ENCODE data around the gene PBRM1.

Gene PBRM1

DNA sequence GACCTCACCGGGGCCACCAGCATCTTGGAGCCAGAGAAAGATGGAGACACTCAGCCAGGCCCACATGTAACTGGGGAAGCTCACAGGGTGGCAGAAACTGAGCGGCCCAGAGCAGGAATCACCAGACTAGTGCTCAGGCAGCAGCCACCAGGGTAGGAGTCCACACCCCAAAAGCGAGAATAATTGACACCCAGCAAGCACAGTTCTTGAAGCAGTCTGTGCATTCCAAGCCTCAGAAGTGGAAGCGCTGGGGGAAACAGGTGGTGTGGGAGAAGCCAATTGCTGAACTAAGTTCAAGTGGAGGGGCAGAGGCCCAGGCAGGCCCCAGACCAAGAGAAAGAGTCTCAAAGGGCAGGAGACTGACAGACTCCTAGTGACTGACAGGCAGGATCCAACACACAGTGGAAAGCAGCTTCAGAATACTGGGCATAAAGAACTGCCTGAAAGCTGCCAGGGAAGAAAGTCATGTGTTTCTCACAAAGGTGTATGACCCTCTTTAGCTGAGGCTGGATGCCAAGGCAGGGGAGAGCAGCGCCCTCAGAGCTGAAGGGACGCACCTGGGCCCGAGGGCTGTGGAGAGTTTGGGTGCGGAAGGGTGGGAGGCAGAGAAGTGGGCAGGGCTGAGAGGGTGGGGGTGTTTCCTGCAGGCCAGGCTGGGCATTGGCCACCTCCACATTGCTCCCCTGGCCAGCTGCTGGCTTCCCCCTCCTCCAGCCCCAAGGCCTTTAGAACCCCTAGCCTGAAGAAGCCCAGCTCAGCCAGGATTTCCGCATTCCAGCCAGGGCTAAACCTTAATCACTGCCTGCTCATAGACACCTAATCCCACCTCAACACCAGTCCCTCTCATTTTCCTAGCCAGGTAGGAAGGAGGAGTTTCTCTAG lies 159.8 kb downstream of the PBRM1 start:
- TF ChIP-seq, protein P1, sequence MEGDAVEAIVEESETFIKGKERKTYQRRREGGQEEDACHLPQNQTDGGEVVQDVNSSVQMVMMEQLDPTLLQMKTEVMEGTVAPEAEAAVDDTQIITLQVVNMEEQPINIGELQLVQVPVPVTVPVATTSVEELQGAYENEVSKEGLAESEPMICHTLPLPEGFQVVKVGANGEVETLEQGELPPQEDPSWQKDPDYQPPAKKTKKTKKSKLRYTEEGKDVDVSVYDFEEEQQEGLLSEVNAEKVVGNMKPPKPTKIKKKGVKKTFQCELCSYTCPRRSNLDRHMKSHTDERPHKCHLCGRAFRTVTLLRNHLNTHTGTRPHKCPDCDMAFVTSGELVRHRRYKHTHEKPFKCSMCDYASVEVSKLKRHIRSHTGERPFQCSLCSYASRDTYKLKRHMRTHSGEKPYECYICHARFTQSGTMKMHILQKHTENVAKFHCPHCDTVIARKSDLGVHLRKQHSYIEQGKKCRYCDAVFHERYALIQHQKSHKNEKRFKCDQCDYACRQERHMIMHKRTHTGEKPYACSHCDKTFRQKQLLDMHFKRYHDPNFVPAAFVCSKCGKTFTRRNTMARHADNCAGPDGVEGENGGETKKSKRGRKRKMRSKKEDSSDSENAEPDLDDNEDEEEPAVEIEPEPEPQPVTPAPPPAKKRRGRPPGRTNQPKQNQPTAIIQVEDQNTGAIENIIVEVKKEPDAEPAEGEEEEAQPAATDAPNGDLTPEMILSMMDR (IDR thresholded peaks at IDR 0.05; ENCODE audit: low read depth, low read length): no peak
- DNase-seq (ENCODE audit: extremely low read depth, low read depth): no peak

DNA sequence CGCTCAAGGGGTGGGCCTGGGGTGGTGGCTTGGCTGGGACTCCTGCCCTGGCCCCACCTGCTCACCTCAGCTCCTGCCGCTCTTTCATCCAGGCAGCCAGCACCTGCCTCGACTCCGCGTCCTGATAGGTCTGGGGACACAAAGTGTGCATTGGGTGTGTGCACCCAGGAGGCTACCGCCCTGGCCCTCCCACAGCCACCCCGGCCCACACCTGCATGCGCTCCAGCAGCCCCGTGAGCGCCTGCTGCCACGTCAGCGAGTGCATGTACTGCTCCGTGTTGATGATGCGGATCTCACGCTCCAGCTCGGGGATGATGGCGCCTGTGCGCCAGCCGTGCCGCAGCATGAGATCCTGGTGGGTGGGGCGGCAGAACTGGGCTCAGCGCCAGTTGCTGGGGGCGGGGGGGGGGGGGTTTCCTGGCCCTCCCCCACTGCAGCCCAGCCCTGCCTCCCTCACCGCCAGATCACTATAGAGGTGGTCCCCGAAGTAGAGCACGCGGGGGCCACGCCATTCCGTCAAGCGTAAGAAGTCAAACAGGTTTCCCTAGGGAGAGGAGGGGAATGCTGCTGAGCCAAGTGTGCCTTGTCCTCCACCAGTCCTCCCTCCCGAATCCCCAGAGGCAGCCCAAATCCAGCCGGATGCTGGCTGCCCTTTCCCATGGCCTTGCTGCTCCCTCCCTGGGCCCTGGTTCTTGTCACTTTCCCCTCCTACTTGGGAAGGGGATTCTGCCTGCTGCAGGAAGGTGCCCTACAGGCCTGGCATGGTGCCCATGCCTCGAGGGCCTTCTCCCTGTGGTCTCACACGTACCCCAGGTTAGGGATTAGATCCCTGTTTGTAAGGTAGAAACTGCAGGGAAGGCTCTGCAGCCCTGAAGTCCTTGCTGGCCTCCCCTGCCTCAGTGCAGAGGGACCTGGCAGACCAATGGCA lies 160.7 kb downstream of the PBRM1 start:
- TF ChIP-seq, protein P1 (IDR thresholded peaks at IDR 0.05; ENCODE audit: low read depth, low read length): no peak
- no peak for DNase-seq (ENCODE audit: extremely low read depth, low read depth)

DNA sequence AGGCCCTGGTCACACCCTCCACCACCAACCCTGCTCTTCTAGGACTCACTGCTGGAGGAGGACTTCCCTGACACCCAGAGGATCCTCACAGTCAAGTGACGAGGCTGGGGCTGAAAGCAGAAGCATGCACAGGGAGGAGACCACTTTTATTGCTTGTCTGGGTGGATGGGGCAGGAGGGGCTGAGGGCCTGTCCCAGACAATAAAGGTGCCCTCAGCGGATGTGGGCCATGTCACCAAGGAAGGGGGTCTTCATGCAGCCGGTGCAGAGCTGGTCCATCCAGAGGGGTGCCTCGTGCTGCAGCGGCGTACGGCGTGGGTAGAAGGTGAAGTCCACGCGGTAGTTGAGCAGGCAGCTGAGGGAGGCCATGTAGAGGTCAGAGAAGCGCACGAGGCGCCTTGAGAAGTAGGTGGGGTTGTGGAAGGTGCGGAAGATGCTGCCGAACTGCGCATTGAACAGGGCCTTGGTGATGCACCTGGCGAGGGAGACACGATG lies 161.4 kb downstream of the PBRM1 start:
- no peak for DNase-seq (ENCODE audit: extremely low read depth, low read depth)

DNA sequence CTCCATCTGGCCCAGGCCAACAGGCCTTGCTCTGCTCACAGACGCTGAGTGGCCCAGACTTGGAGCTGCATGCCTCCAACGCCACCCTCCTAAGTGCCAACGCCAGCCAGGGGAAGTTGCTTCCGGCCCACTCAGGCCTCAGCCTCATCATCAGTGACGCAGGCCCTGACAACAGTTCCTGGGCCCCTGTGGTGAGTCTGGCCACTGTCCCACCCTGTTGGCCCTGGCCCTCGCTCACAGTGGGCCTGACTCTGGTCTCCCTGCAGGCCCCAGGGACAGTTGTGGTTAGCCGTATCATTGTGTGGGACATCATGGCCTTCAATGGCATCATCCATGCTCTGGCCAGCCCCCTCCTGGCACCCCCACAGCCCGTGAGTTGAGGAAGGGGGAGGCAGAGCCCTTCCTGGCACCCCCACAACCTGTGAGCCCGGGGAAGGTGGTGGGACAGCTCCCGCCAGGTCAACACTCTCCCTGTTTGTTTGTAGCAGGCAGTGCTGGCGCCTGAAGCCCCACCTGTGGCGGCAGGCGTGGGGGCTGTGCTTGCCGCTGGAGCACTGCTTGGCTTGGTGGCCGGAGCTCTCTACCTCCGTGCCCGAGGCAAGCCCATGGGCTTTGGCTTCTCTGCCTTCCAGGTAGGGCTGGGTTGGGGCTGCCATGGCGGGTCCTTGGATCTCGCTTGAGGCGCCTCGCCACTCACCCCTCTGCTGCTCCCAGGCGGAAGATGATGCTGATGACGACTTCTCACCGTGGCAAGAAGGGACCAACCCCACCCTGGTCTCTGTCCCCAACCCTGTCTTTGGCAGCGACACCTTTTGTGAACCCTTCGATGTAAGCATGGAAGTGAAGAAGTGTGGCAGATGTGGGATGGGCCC lies 162.1 kb downstream of the PBRM1 start:
- TF ChIP-seq, protein P1 (IDR thresholded peaks at IDR 0.05; ENCODE audit: low read depth, low read length): no peak
- DNase-seq (ENCODE audit: extremely low read depth, low read depth): no peak

More for the DNA sequence above, 161.4 kb downstream of the PBRM1 start:
- TF ChIP-seq, protein P1 (IDR thresholded peaks at IDR 0.05; ENCODE audit: low read depth, low read length): no peak

DNA sequence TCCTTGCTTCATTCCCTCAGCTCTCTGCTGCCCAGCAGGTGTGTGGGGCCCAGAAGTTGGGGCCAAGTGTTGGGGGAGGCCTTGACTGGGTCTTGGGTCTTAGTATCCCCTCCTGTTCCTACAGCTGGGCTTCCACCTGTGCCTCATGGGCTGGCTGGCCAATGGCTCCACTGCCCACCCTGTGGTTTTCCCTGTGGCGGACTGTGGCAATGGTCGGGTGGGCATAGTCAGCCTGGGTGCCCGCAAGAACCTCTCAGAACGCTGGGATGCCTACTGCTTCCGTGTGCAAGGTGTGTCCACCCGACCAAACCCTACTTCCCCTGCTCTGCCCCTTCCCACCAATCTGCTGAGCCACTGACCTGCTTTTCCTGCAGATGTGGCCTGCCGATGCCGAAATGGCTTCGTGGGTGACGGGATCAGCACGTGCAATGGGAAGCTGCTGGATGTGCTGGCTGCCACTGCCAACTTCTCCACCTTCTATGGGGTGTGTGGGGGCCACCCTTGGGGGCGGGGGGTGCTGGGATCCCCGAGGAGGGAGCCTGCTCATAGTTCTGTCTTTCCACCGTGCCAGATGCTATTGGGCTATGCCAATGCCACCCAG lies 163.0 kb downstream of the PBRM1 start:
- TF ChIP-seq, protein P1 (IDR thresholded peaks at IDR 0.05; ENCODE audit: low read depth, low read length): no peak
- no peak for DNase-seq (ENCODE audit: extremely low read depth, low read depth)

DNA sequence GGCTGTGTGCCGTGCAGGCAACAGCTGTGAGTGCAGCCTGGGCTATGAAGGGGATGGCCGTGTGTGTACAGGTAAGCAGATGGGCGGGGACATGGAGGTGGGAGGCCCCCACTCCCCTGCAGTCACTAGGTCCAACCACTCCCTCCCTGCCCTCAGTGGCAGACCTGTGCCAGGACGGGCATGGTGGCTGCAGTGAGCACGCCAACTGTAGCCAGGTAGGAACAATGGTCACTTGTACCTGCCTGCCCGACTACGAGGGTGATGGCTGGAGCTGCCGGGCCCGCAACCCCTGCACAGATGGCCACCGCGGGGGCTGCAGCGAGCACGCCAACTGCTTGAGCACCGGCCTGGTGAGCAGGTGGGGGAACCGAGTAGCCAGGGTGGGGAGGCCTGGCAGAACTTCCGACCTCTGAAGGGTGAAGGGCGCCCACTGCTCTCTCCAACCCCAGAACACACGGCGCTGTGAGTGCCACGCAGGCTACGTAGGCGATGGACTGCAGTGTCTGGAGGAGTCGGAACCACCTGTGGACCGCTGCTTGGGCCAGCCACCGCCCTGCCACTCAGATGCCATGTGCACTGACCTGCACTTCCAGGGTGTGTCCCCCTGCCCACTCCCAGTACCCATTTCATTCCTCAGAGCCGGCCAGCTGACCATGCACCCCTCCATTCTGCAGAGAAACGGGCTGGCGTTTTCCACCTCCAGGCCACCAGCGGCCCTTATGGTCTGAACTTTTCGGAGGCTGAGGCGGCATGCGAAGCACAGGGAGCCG lies 163.6 kb downstream of the PBRM1 start:
- no peak for DNase-seq (ENCODE audit: extremely low read depth, low read depth)
- TF ChIP-seq, protein P1 (IDR thresholded peaks at IDR 0.05; ENCODE audit: low read depth, low read length): no peak

Measured in AG09319 (cell line).